ENCODE measurements around the gene MTARC1.

The MTARC1 gene

GRCh38 chr1:220834155-220834870, 47.6 kb downstream of the MTARC1 start:
- DNase-seq: no peak
